Small intestine (tissue), 7 donors: ENCODE data around the gene PHLDB3. TPM values are rescaled to one million over a fixed set of nuclear protein-coding genes. Genes with fewer than 3 reads are reported as not detected.

Experiments
- DNase-seq, 2 donors: peaks; one replicate each; pipeline versions ENCODE4 v3.0.0 to v3.0.0-alpha.2; 2013
- FAIRE-seq: peaks from 2 replicates; lab custom pipeline; 2012; peaks lifted over from hg19 to GRCh38; lab: Jason Lieb, UNC
- H3K27ac ChIP-seq, 3 donors: one replicate each; pipeline ENCODE4 v1.5.1; 2013; ENCODE audit warnings: low read length in 2 of 3, mild to moderate bottlenecking in 2 of 3, control low read depth in 1 of 3, inconsistent platforms in 1 of 3, low read depth in 1 of 3, moderate library complexity in 1 of 3
- H3K27me3 ChIP-seq, 3 donors: one replicate each; pipeline ENCODE4 v1.6.1; 2013; ENCODE audit warnings: low read length in 3 of 3, inconsistent platforms in 1 of 3; ENCODE audit not compliant: control insufficient read depth in 3 of 3, insufficient read depth in 3 of 3
- H3K36me3 ChIP-seq, 3 donors: one replicate each; pipeline ENCODE4 v1.6.1; 2013; ENCODE audit warnings: low read length in 3 of 3, inconsistent platforms in 1 of 3, low read depth in 1 of 3, mild to moderate bottlenecking in 1 of 3, moderate library complexity in 1 of 3; ENCODE audit not compliant: control insufficient read depth in 3 of 3, insufficient read depth in 2 of 3
- H3K4me1 ChIP-seq, 3 donors: one replicate each; pipeline ENCODE4 v1.6.1; 2013; ENCODE audit warnings: low read length in 2 of 3, inconsistent platforms in 1 of 3, low read depth in 1 of 3, mild to moderate bottlenecking in 1 of 3, moderate library complexity in 1 of 3; ENCODE audit not compliant: control insufficient read depth in 3 of 3, insufficient read depth in 2 of 3
- H3K4me3 ChIP-seq, 3 donors: one replicate each; pipeline ENCODE4 v1.5.1; 2013; ENCODE audit warnings: low read length in 3 of 3, control low read depth in 1 of 3, inconsistent platforms in 1 of 3, low read depth in 1 of 3, mild to moderate bottlenecking in 1 of 3, moderate library complexity in 1 of 3
- H3K9me3 ChIP-seq, 2 donors: one replicate each; pipeline ENCODE4 v1.6.1; 2013; ENCODE audit warnings: low read depth in 1 of 2, low read length in 1 of 2; ENCODE audit not compliant: control insufficient read depth in 2 of 2, insufficient read depth in 1 of 2
- WGBS, 3 donors: extraction: QIAGEN DNeasy Blood & Tissue Kit; methylation state at CpG; one replicate each; pipeline ENCODE4 v1.1.7; 2013; 5-methylcytosine and 5-hydroxymethylcytosine counted together
- polyA plus RNA-seq, 4 donors: library from polyadenylated mRNA; stranded (reverse) in 3 of 4; unstranded in 1 of 4; fragments of 200-250 nt in 3 of 4; fragments of 120-200 nt in 1 of 4; gene quantifications; one replicate each; pipeline versions ENCODE4 v1.2.1 to v1.2.3, GENCODE V29; 2013
- donor health status: healthy with polysubstance abuse.
- donor health status: control.
- donor health status: control.
- donor health status: Bipolar disorder and iron deficiency.
- donor health status: healthy.

PHLDB3 gene
- polyA plus RNA-seq, 4 donors: 6.2 to 33.6 (median 23.6) TPM

- Histone ChIP-seq H3K9me3 (no peaks in the 10 kb centered on the region), H3K27me3 (peaks cover 0 to 19% (median 0%) of the 10 kb centered on the region in 3 donors), H3K36me3 (no peaks in the 10 kb centered on the region), H3K4me1 (peaks cover 0 to 7% (median 0%) of the 10 kb centered on the region in 3 donors), H3K4me3 (no peak overlapping the region), H3K27ac (no peak overlapping the region)
- FAIRE-seq (no peak), DNase-seq (no peak)
- 85 to 93% (median 90%) methylated on average over 9 to 12 of the region's 12 CpGs for WGBS, 3 donors
Measured at GRCh38 chr19:43461303-43461702, 43.2 kb downstream of the PHLDB3 start.

- H3K27ac ChIP-seq: no peak overlapping the region
- peaks cover 0 to 10% (median 0%) of the 10 kb centered on the region in 3 donors for H3K27me3 ChIP-seq
- DNase-seq: no peak
- H3K4me1 ChIP-seq: peaks cover 0 to 7% (median 0%) of the 10 kb centered on the region in 3 donors
- no peaks in the 10 kb centered on the region for H3K36me3 ChIP-seq
- H3K9me3 ChIP-seq: no peaks in the 10 kb centered on the region
- whole genome bisulfite sequencing, 3 donors: 68 to 77% (median 72%) methylated on average over 16 of the region's 16 CpGs
- FAIRE-seq: no peak
- no peak overlapping the region for H3K4me3 ChIP-seq
Measured at GRCh38 chr19:43460362-43461016, 44.1 kb downstream of the PHLDB3 start.

GRCh38 chr19:43457809-43458208 is 46.7 kb downstream of the PHLDB3 start:
- H3K27ac ChIP-seq: no peak overlapping the region
- FAIRE-seq: no peak
- 79 to 82% (median 80%) methylated on average over 4 of the region's 4 CpGs for WGBS, 3 donors

GRCh38 chr19:43455321-43456113 is 49.0 kb downstream of the PHLDB3 start:
- WGBS, 3 donors: 30 to 38% (median 33%) methylated on average over 10 of the region's 10 CpGs

More at GRCh38 chr19:43457809-43458208, 46.7 kb downstream of the PHLDB3 start:
- H3K4me1 ChIP-seq: no peaks in the 10 kb centered on the region
- H3K4me3 ChIP-seq: no peak overlapping the region
- H3K27me3 ChIP-seq: peaks cover 0 to 3% (median 0%) of the 10 kb centered on the region in 3 donors
- no peaks in the 10 kb centered on the region for H3K9me3 ChIP-seq
- H3K36me3 ChIP-seq: no peaks in the 10 kb centered on the region
- no peak for DNase-seq

GRCh38 chr19:43454031-43454430 is 50.5 kb downstream of the PHLDB3 start:
- H3K9me3 ChIP-seq: peaks cover 0 to 3% of the 10 kb centered on the region in 2 donors
- H3K36me3 ChIP-seq: no peaks in the 10 kb centered on the region
- H3K27ac ChIP-seq: no peak overlapping the region
- DNase-seq: no peak
- H3K4me1 ChIP-seq: no peaks in the 10 kb centered on the region
- no peak for FAIRE-seq
- 65 to 80% (median 65%) methylated on average over 2 of the region's 2 CpGs for WGBS, 3 donors
- H3K27me3 ChIP-seq: peaks cover 0 to 3% (median 0%) of the 10 kb centered on the region in 3 donors
- H3K4me3 ChIP-seq: no peak overlapping the region

More at GRCh38 chr19:43455321-43456113, 49.0 kb downstream of the PHLDB3 start:
- Histone ChIP-seq H3K4me3 (no peak overlapping the region), H3K36me3 (no peaks in the 10 kb centered on the region), H3K27me3 (peaks cover 0 to 3% (median 0%) of the 10 kb centered on the region in 3 donors), H3K27ac (no peak overlapping the region), H3K4me1 (no peaks in the 10 kb centered on the region), H3K9me3 (peaks cover 0 to 3% of the 10 kb centered on the region in 2 donors)
- DNase-seq (no peak), FAIRE-seq (no peak)

- Histone ChIP-seq H3K36me3 (no peaks in the 10 kb centered on the region), H3K9me3 (peaks cover 0 to 3% of the 10 kb centered on the region in 2 donors), H3K4me3 (no peak overlapping the region), H3K27me3 (peaks cover 0 to 3% (median 0%) of the 10 kb centered on the region in 3 donors), H3K4me1 (no peaks in the 10 kb centered on the region), H3K27ac (no peak overlapping the region)
- FAIRE-seq: no peak
- WGBS, 3 donors: 64 to 71% (median 70%) methylated on average over 3 of the region's 3 CpGs
- no peak for DNase-seq
Measured at GRCh38 chr19:43452582-43452981, 52.0 kb downstream of the PHLDB3 start.

- H3K4me3 ChIP-seq: no peak overlapping the region
- WGBS, 3 donors: 64 to 77% (median 68%) methylated on average over 2 of the region's 2 CpGs
- FAIRE-seq: no peak
- peaks cover 0 to 3% (median 0%) of the 10 kb centered on the region in 3 donors for H3K27me3 ChIP-seq
- no peak for DNase-seq
- H3K4me1 ChIP-seq: no peaks in the 10 kb centered on the region
- no peaks in the 10 kb centered on the region for H3K36me3 ChIP-seq
- peak overlapping the region in 1 of 3 donors; percentile 5 for H3K27ac ChIP-seq
- peaks cover 0 to 3% of the 10 kb centered on the region in 2 donors for H3K9me3 ChIP-seq
Measured at GRCh38 chr19:43450545-43450997, 54.0 kb downstream of the PHLDB3 start.

GRCh38 chr19:43447655-43448054 is 56.9 kb downstream of the PHLDB3 start:
- H3K36me3 ChIP-seq: no peaks in the 10 kb centered on the region
- FAIRE-seq (no peak), DNase-seq (no peak)
- no peaks in the 10 kb centered on the region for H3K4me1 ChIP-seq
- H3K4me3 ChIP-seq: no peak overlapping the region
- H3K9me3 ChIP-seq: peaks cover 0 to 2% of the 10 kb centered on the region in 2 donors
- no peaks in the 10 kb centered on the region for H3K27me3 ChIP-seq
- no peak overlapping the region for H3K27ac ChIP-seq
- WGBS, 3 donors: 94 to 96% (median 94%) methylated on average over 9 of the region's 9 CpGs
